HG03139 (cell line): Measurements from ENCODE around the gene PDGFD.

Experiments used
- ATAC-seq: cut with Tn5 transposase; IDR thresholded peaks from one replicate; pipeline ENCODE4 v1.9.1; 2021; ENCODE audit not compliant: unreplicated experiment

Gene PDGFD

GRCh38 chr11:103927535-103927934 is 236.4 kb downstream of the PDGFD start:
- no peak for ATAC-seq

DNA sequence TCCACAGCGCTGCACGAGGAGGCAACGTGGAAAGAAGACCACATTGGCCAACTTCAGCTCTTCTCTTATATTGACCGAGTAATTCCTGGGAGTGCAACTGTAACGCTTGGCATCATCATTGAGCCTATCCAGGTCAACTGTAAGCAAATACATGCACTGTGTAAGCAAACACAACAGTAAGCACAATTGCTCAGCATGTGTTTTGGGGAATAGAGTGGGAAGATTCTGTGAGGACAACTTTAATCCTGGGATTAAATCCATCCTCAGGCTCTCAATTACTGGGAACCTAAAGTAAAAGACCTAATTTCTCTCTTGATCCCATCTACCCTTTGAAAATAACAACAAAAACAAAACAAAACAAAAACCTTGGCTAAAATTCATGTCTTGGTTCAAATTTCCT is 237.0 kb downstream of the PDGFD start:
- no peak for ATAC-seq

GRCh38 chr11:103924166-103925013 is 239.6 kb downstream of the PDGFD start:
- no peak for ATAC-seq

DNA sequence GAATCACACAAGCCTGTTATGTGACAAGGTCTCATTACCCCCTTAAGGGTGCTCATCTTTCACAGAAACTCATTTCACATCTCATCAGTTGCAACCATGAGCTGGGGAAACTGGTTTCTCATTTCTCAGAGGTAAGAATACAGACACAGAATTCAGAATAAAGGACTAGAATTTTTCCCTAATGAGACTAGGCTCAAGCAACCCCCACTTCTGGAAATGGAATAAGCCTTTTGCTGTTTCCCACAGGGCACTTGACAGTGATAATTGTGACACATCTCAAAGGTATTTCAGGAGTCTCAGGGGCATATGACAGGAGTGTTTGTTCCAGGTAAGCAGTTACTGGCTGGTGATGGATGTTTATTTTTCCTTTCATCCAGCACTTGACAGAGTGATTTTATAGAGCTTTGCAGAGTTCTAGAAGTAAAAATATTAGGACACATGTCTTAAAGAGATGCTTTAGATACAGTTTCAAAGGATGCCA is 240.5 kb downstream of the PDGFD start:
- no peak for ATAC-seq

DNA sequence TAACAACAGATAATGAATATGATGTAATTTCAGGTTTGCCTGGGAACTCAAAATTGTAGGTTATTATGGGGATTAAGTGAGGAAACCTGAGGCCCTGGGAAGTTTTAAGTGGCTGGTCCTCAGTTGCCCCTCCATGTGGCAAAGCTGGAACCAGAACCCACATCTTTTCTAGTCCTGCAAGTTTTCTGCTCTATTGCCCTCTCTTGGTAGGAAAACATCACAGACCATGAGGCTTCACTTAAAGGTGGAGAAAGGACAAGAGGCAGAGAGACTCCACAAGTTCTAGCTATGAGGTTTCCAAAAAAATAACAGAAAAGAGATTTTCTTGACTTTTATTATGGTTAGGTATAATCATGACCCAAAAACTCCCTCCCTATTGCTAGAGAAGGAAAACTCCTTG is 243.0 kb downstream of the PDGFD start:
- no peak for ATAC-seq

GRCh38 chr11:103920449-103920848 is 243.5 kb downstream of the PDGFD start:
- peak; percentile 57 for ATAC-seq

DNA sequence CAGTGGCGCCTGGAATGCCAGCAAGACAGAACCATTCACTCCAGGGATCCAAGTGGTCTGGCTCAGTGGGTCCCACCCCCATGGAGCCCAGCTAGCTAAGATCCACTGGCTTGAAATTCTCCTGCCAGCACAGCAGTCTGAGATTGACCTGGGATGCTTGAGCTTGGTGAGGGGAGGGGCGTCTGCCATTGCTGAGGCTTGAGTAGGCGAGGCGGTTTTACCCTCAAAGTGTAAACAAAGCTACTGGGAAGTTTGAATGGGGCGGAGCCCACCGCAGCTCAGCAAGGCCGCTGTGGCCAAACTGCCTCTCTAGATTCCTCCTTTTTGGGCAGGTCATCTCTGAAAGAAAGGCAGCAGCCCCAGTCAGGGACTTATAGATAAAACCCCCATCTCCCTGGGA is 253.2 kb downstream of the PDGFD start:
- ATAC-seq, result no peak

GRCh38 chr11:103907548-103908455 is 256.1 kb downstream of the PDGFD start:
- ATAC-seq, result no peak

DNA sequence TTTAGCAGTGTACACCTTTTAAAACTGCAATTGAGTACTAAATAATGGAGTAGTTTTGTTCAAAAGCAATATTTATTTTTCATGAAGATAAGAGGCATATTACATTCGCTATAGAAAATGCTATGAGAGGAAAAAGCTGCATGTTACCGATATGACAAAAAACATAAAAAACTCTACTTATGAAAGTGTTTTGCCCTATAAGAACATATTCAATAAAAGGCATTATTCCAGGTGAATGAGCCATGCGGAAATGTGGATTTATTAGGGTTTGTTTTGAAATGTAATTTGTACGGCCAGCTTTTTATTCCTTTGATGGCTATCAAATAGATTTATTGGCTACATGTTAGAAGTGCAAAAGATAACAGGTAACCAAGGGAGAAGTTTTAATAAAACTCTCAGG is 256.8 kb downstream of the PDGFD start:
- no peak for ATAC-seq

DNA sequence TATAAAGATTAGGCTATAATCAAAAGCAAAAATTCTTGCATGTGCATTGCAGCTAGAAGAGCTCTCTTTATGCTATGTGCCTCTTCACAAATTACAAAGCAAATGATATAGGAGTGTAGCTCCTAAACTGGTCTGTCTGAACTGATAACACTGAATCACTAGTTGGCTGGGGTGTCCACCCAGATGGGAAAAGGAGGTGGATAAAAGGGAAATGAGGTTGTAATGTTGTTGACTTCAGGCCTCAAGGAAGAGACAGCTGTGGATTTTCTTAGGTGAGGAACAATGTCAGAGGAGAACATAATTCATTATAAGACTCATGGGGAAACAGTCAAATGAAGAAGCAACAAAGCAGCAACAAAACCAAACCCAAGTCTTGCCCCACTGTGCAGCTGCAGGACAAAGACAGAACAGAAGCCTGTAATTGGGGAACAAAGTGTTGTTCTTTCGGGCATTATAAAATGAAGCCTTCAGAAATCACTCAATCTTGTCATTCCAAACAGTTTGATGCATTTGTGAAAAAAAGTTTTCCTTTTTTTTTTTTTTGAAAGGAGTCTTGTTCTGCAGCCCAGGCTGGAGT is 257.6 kb downstream of the PDGFD start:
- no peak for ATAC-seq

GRCh38 chr11:103904324-103904667 is 259.7 kb downstream of the PDGFD start:
- ATAC-seq, result peak; percentile 79

- peak; percentile 87 for ATAC-seq
Observed at GRCh38 chr11:103903621-103904323, 260.2 kb downstream of the PDGFD start.

DNA sequence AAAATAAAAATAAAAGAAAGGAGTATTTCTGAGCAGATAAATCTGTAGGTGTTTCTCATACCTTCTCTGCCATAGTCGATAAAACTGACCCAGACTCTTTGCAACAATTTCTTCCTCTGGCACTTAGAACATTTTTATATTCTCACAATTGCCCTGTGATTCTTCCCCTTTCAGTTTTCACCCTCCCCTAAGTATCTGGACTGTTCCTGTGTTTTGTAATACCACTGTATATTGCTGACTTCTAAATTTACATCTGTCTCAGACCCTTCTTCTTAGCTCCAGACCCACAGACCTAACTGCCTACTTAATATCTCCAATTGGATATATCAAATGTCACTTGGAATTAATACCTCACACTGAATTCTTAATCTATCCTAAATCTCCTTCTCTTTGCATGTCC is 261.0 kb downstream of the PDGFD start:
- no peak for ATAC-seq

- ATAC-seq, result no peak
Observed at GRCh38 chr11:103901656-103902055, 262.3 kb downstream of the PDGFD start.

GRCh38 chr11:103898577-103899336 is 265.2 kb downstream of the PDGFD start:
- ATAC-seq, result peak; percentile 65

DNA sequence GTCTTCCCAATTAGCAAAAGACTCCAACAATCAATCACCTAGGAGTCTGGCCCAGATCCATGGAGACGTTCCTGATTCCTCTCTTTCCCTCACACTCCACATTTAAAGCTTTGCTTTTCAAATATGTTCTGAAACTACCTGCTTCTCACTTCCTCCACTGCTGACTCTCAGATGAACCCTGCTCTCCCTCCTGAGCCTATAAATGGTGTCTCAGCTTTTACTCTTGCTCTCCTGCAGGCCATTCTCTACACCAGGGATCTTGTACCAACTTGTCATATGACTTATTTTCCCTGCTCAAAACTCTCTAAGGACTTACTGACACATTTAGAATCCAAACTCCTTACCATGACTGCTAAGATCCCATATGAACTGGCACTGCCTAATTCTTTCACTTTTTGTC is 265.9 kb downstream of the PDGFD start:
- peak; percentile 60 for ATAC-seq

GRCh38 chr11:103897160-103897936 is 266.6 kb downstream of the PDGFD start:
- ATAC-seq, result no peak

DNA sequence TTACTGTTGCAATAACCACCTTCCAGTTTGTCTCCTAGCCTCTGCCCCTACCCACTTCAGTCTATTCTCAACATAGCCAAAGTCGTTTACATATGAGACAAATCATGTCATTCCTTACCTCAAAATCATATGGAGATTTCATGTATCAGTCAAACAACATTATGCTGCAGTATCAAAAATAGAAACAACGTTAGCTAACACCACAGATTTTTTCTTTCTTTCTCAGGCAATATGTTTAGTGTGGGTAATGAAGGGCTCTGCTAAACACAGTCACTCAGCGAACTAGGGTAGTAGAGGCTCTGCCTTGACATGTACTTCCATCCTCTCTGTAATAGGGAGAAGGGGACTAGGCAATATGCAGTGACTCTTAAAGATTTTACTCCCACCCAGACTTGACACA is 268.8 kb downstream of the PDGFD start:
- ATAC-seq, result no peak

DNA sequence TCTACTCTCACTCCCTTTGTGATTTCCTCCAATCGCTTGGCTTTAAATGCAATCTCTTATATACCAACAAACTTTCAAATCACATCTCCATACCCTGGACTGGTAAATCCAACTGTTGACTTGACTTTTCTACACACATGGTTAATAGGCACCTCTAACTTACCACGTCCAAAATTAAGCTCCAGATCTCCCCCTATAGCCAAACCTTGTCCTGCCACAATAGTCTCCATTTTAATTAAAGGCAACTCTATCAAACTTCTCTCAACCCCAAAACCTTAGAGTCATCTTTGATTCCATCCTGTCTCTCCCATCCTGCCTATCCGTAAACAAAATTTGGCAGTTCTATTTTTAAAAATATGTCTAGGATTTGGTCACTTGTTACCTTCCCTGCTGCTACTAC is 269.3 kb downstream of the PDGFD start:
- no peak for ATAC-seq
